Measurements from ENCODE around the gene SLAMF6.

SLAMF6 gene

DNA sequence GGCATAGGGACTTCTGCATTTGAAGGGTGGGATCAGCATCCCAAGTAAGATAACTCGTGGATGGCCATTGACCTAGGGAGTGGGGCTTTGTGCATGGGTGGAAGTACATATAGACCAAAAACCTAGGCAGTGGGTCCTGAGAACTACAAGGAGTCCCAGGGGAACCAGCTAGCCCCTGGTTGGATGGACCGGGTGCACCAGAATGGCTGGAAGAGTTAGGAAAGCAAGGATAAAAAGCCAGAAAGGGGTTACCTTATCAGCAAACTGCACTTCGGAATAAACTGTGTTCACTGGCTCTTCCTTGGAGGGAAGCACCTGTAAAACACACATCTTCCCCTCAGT, 26.6 kb upstream of the SLAMF6 start:
- peaks cover 73% of the 10 kb centered on the region for H3K36me3 ChIP-seq (ENCODE audit: control insufficient read depth, low read length)
- peaks cover 45% of the 10 kb centered on the region for H3K4me1 ChIP-seq (ENCODE audit: control insufficient read depth, low read length)
- H3K27ac ChIP-seq (ENCODE audit: low read depth, low read length): no peak overlapping the region
- H3K4me3 ChIP-seq (ENCODE audit: low read length): no peak overlapping the region
- H3K79me2 ChIP-seq (ENCODE audit: control insufficient read depth, low read length): no peaks in the 10 kb centered on the region
- no peak for TF ChIP-seq EZH2phosphoT487 (IDR thresholded peaks at IDR 0.05; ENCODE audit: borderline replicate concordance, low read length)
- TF ChIP-seq, protein P1, sequence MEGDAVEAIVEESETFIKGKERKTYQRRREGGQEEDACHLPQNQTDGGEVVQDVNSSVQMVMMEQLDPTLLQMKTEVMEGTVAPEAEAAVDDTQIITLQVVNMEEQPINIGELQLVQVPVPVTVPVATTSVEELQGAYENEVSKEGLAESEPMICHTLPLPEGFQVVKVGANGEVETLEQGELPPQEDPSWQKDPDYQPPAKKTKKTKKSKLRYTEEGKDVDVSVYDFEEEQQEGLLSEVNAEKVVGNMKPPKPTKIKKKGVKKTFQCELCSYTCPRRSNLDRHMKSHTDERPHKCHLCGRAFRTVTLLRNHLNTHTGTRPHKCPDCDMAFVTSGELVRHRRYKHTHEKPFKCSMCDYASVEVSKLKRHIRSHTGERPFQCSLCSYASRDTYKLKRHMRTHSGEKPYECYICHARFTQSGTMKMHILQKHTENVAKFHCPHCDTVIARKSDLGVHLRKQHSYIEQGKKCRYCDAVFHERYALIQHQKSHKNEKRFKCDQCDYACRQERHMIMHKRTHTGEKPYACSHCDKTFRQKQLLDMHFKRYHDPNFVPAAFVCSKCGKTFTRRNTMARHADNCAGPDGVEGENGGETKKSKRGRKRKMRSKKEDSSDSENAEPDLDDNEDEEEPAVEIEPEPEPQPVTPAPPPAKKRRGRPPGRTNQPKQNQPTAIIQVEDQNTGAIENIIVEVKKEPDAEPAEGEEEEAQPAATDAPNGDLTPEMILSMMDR (IDR thresholded peaks at IDR 0.05; ENCODE audit: low read depth, low read length, poor library complexity, severe bottlenecking): no peak
- H3K9me2 ChIP-seq (replicated peaks; ENCODE audit: control insufficient read depth, low read length): no peaks in the 10 kb centered on the region
- 0 out of 2 replicates have a peak overlapping the region, but pooled peaks have one; percentile 4 for H3K4me2 ChIP-seq (ENCODE audit: low read length)
- H3F3A ChIP-seq (ENCODE audit: control insufficient read depth, insufficient read depth): no peaks in the 10 kb centered on the region
- no peaks in the 10 kb centered on the region for H3K9me3 ChIP-seq (ENCODE audit: control insufficient read depth, insufficient read depth, low read length)
- no peaks in the 10 kb centered on the region for H3K27me3 ChIP-seq (ENCODE audit: control insufficient read depth, low read length)
- H4K20me1 ChIP-seq (ENCODE audit: control insufficient read depth, insufficient read depth, low read depth, low read length): no peaks in the 10 kb centered on the region

- Histone ChIP-seq H3K9me3 (ENCODE audit: control insufficient read depth, insufficient read depth, low read length) (no peaks in the 10 kb centered on the region), H3K4me3 (ENCODE audit: low read length) (no peak overlapping the region), H3K4me1 (ENCODE audit: control insufficient read depth, low read length) (peaks cover 50% of the 10 kb centered on the region), H3F3A (ENCODE audit: control insufficient read depth, insufficient read depth) (no peaks in the 10 kb centered on the region), H3K4me2 (ENCODE audit: low read length) (0 out of 2 replicates have a peak overlapping the region, but pooled peaks have one; percentile 4), H3K27ac (ENCODE audit: low read depth, low read length) (no peak overlapping the region), H3K9me2 (replicated peaks; ENCODE audit: control insufficient read depth, low read length) (no peaks in the 10 kb centered on the region), H3K36me3 (ENCODE audit: control insufficient read depth, low read length) (peaks cover 73% of the 10 kb centered on the region), H3K27me3 (ENCODE audit: control insufficient read depth, low read length) (no peaks in the 10 kb centered on the region), H4K20me1 (ENCODE audit: control insufficient read depth, insufficient read depth, low read depth, low read length) (no peaks in the 10 kb centered on the region), H3K79me2 (ENCODE audit: control insufficient read depth, low read length) (no peaks in the 10 kb centered on the region)
- no peak for TF ChIP-seq EZH2phosphoT487 (IDR thresholded peaks at IDR 0.05; ENCODE audit: borderline replicate concordance, low read length)
- TF ChIP-seq, protein P1 (IDR thresholded peaks at IDR 0.05; ENCODE audit: low read depth, low read length, poor library complexity, severe bottlenecking): no peak
Measured at GRCh38 chr1:160548960-160549664, 26.1 kb upstream of the SLAMF6 start.

DNA sequence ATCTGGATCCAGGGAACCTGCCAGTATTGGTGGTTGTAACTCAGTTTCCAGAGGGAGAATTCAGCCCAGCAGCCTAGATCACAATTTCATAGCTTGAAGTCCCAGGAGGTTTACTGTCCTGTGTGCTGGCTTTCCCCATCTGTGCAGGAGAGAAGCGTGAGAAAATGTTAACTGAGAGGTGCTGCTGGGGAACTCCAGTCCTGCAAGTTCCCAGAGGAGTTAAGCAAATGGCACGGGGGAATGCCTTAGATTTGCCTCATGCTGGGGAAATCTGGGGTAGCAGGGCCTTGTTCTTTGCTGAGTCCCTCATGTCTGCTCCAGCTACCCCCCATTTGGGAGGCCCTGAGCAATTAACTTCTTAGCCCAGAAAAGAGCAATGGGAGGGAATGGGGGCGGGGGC, 25.1 kb upstream of the SLAMF6 start:
- Histone ChIP-seq H3F3A (ENCODE audit: control insufficient read depth, insufficient read depth) (no peaks in the 10 kb centered on the region), H3K27me3 (ENCODE audit: control insufficient read depth, low read length) (no peaks in the 10 kb centered on the region), H3K4me2 (ENCODE audit: low read length) (no peak overlapping the region), H3K79me2 (ENCODE audit: control insufficient read depth, low read length) (no peaks in the 10 kb centered on the region), H4K20me1 (ENCODE audit: control insufficient read depth, insufficient read depth, low read depth, low read length) (no peaks in the 10 kb centered on the region), H3K9me2 (replicated peaks; ENCODE audit: control insufficient read depth, low read length) (no peaks in the 10 kb centered on the region), H3K36me3 (ENCODE audit: control insufficient read depth, low read length) (peaks cover 65% of the 10 kb centered on the region), H3K9me3 (ENCODE audit: control insufficient read depth, insufficient read depth, low read length) (no peaks in the 10 kb centered on the region), H3K27ac (ENCODE audit: low read depth, low read length) (no peak overlapping the region), H3K4me3 (ENCODE audit: low read length) (no peak overlapping the region), H3K4me1 (ENCODE audit: control insufficient read depth, low read length) (peaks cover 57% of the 10 kb centered on the region)
- no peak for TF ChIP-seq EZH2phosphoT487 (IDR thresholded peaks at IDR 0.05; ENCODE audit: borderline replicate concordance, low read length)
- TF ChIP-seq, protein P1 (IDR thresholded peaks at IDR 0.05; ENCODE audit: low read depth, low read length, poor library complexity, severe bottlenecking): no peak
